ENCODE data around the gene TSPAN7.

The TSPAN7 gene

GRCh38 chrX:38649221-38649620, 87.9 kb downstream of the TSPAN7 start:
- DNase-seq, result no peak

- no peak for DNase-seq
Measured at GRCh38 chrX:38649674-38650647, 88.6 kb downstream of the TSPAN7 start.

- no peak for DNase-seq
Measured at GRCh38 chrX:38651625-38652601, 90.6 kb downstream of the TSPAN7 start.

GRCh38 chrX:38652934-38653442, 91.6 kb downstream of the TSPAN7 start:
- no peak for DNase-seq

GRCh38 chrX:38654302-38654701, 93.0 kb downstream of the TSPAN7 start:
- DNase-seq, result no peak

GRCh38 chrX:38656350-38656915, 95.1 kb downstream of the TSPAN7 start:
- DNase-seq, result no peak

GRCh38 chrX:38657562-38657961, 96.2 kb downstream of the TSPAN7 start:
- DNase-seq, result no peak

GRCh38 chrX:38660395-38661102, 99.2 kb downstream of the TSPAN7 start:
- DNase-seq, result no peak

- DNase-seq, result no peak
Measured at GRCh38 chrX:38661103-38661441, 99.7 kb downstream of the TSPAN7 start.

- no peak for DNase-seq
Measured at GRCh38 chrX:38661561-38661960, 100.2 kb downstream of the TSPAN7 start.

GRCh38 chrX:38662640-38663039, 101.3 kb downstream of the TSPAN7 start:
- no peak for DNase-seq

- peak; percentile 16 for DNase-seq
Measured at GRCh38 chrX:38664285-38664684, 102.9 kb downstream of the TSPAN7 start.

GRCh38 chrX:38666909-38667308, 105.6 kb downstream of the TSPAN7 start:
- no peak for DNase-seq

- no peak for DNase-seq
Measured at GRCh38 chrX:38668771-38669170, 107.4 kb downstream of the TSPAN7 start.

GRCh38 chrX:38669428-38669827, 108.1 kb downstream of the TSPAN7 start:
- DNase-seq, result no peak

- no peak for DNase-seq
Measured at GRCh38 chrX:38672646-38673045, 111.3 kb downstream of the TSPAN7 start.

- no peak for DNase-seq
Measured at GRCh38 chrX:38675856-38676255, 114.5 kb downstream of the TSPAN7 start.

- no peak for DNase-seq
Measured at GRCh38 chrX:38678183-38678582, 116.8 kb downstream of the TSPAN7 start.

- DNase-seq, result no peak
Measured at GRCh38 chrX:38678821-38679220, 117.5 kb downstream of the TSPAN7 start.

GRCh38 chrX:38679695-38680094, 118.4 kb downstream of the TSPAN7 start:
- no peak for DNase-seq

GRCh38 chrX:38682095-38682494, 120.8 kb downstream of the TSPAN7 start:
- DNase-seq, result no peak

- DNase-seq, result no peak
Measured at GRCh38 chrX:38692961-38693360, 131.6 kb downstream of the TSPAN7 start.
